Ovary (tissue), 10 donors: ENCODE data around the gene WDR81. TPM values are rescaled to one million over a fixed set of nuclear protein-coding genes. Genes with fewer than 3 reads are reported as not detected.

Experiments used
- DNase-seq, 5 donors: peaks; one replicate each; pipeline ENCODE4 v3.0.0-alpha.2; 2019 to 2020
- H3K27ac ChIP-seq, 2 donors: fragments of 200-600 bp; one replicate each; pipeline versions ENCODE4 v1.5.1 to v1.8.0; 2019 to 2022
- H3K27me3 ChIP-seq: fragments of 200-600 bp; one replicate; pipeline ENCODE4 v1.8.0; 2022
- H3K36me3 ChIP-seq: fragments of 200-600 bp; sonication (generic); one replicate; pipeline ENCODE4 v1.5.1; 2019
- H3K4me1 ChIP-seq: one replicate; pipeline ENCODE4 v1.8.1; 2013; ENCODE audit warnings: mild to moderate bottlenecking, moderate library complexity; ENCODE audit not compliant: insufficient read depth
- H3K4me3 ChIP-seq: fragments of 200-600 bp; sonication (generic); one replicate; pipeline ENCODE4 v1.5.1; 2017
- H3K9me3 ChIP-seq, 2 donors: fragments of 200-600 bp in 1 of 2; sonication (generic) in 1 of 2; one replicate each; pipeline versions ENCODE4 v1.5.1 to v1.8.1; 2013 to 2019; ENCODE audit warnings: mild to moderate bottlenecking in 1 of 2, moderate library complexity in 1 of 2
- CTCF ChIP-seq, 3 donors: fragments of 450-650 bp in 2 of 3; fragments of 200-600 bp in 1 of 3; IDR thresholded peaks; one replicate each; pipeline versions ENCODE4 v1.5.1 to v1.8.0; 2016 to 2022; ENCODE audit warnings: antibody characterized with exemption in 3 of 3, mild to moderate bottlenecking in 1 of 3
- EP300 ChIP-seq: sonication (generic); formaldehyde crosslinking; IDR thresholded peaks from one replicate; pipeline ENCODE4 v1.6.1; 2017; ENCODE audit warnings: antibody characterized with exemption
- POLR2A ChIP-seq: fragments of 450-650 bp; IDR thresholded peaks from one replicate; pipeline ENCODE4 v1.6.1; 2017; ENCODE audit warnings: antibody characterized with exemption, mild to moderate bottlenecking, moderate library complexity
- WGBS, 3 donors: extraction: QIAGEN DNeasy Blood & Tissue Kit in 1 of 3; methylation state at CpG; one replicate each; pipeline versions ENCODE4 v1.1.5 to v1.1.7; 2013 to 2017; 5-methylcytosine and 5-hydroxymethylcytosine counted together
- intact Hi-C, 4 donors: fragments of 100-400 bp; cut with DNase I; formaldehyde crosslinking; loops; one replicate each; pipeline versions ENCODE4 v1.11.0 to v1.15.1; 2022 to 2023
- long read RNA-seq, 3 donors: library from polyadenylated mRNA in 2 of 3; unstranded in 2 of 3; transcript quantifications; one replicate each; pipeline ENCODE4 v2.0.0 and lab custom pipeline, GENCODE V29; 2021 to 2026
- polyA plus RNA-seq, 2 donors: library from polyadenylated mRNA; stranded (reverse); fragments of 200-250 nt in 1 of 2; fragments of 350-450 nt in 1 of 2; fragmentation: Illumina TruSeq in 1 of 2; extraction: RNeasy Lipid Tissue Mini Kit (QIAGEN cat#74804) in 1 of 2; gene quantifications; one replicate each; pipeline ENCODE4 v1.2.3, GENCODE V29; 2013 to 2014
- total RNA-seq, 7 donors: library from RNA; depleted of rRNA in 2 of 7; stranded (reverse); fragments of >200 nt in 2 of 7; fragmentation: NEBNext Ultra II Directional in 3 of 7; extraction: Animal tissue kit (Norgen Biotek cat#: 25700) in 3 of 7; gene quantifications; one replicate each; pipeline versions ENCODE4 v1.1.0 to v1.2.4, GENCODE V29; 2016 to 2023
- donor health status: DM: no; HTN: no; CAD: no; lungs with moderate emphysema.
- donor health status: DM: no; HTN: no; CAD: no.
- donor health status: Bipolar disorder and iron deficiency.
- donor health status: DM: yes; HTN: yes; CAD: no.
- donor health status: DM: no; HTN: no; CAD: no.
- donor health status: DM: yes; HTN: yes; CAD: no.

Gene WDR81
- 10 to 100 TPM; 26.7 to 59.4 (median 36.2) TPM for total RNA-seq
- polyA plus RNA-seq = 10 to 100 TPM in 1 of 2 donors, 1 to 10 TPM in 1; 1.3 to 41.0 TPM
- long read RNA-seq, donor 1, full-length matches to known transcripts = 8 of 153 reads
- long read RNA-seq, donor 1, partial matches to known transcripts = 132 of 153 reads
- long read RNA-seq, donor 1, other reads (novel, unspliced or antisense) = 13 of 153 reads
- long read RNA-seq, donor 2, full-length matches to known transcripts = 1 of 1 reads
- long read RNA-seq, donor 2, partial matches to known transcripts = 0 of 1 reads
- long read RNA-seq, donor 2, other reads (novel, unspliced or antisense) = 0 of 1 reads
- long read RNA-seq, donor 3, full-length matches to known transcripts = 38 of 247 reads
- long read RNA-seq, donor 3, partial matches to known transcripts = 162 of 247 reads
- long read RNA-seq, donor 3, other reads (novel, unspliced or antisense) = 47 of 247 reads

GRCh38 chr17:1724351-1724868 is at the start of gene WDR81:
WDR81 (plus strand) TSS chr17:1724704; CDS start chr17:1724960, 256 bp downstream.
- Histone ChIP-seq H3K36me3 (no peaks in the 10 kb centered on the region), H3K27me3 (no peaks in the 10 kb centered on the region), H3K9me3 (no peaks in the 10 kb centered on the region), H3K27ac (peak within 1 kb of the TSS; percentile 37 to 80), H3K4me3 (peak within 1 kb of the TSS; percentile 59), H3K4me1 (peaks cover 10% of the 10 kb centered on the region)
- DNase-seq = peak; percentile 90 to 95 (median 93)
- WGBS, 3 donors = 0 to 2% (median 1%) methylated on average over 39 to 57 of the region's 57 CpGs
- intact Hi-C loops = loop anchor here in 1 of 4 donors (5.0 kb wide), 1 partner anchor 58 kb away; no protein-coding TSS in a partner anchor
- TF ChIP-seq CTCF (IDR thresholded peaks at IDR 0.05) = no peak
- no peak for TF ChIP-seq EP300
- TF ChIP-seq POLR2A = peak; percentile 25

GRCh38 chr17:1676401-1676800 is 48.1 kb upstream of the WDR81 start:
- H3K9me3 ChIP-seq = no peaks in the 10 kb centered on the region
- no peak overlapping the region for H3K4me3 ChIP-seq
- WGBS, 3 donors = 93 to 95% (median 93%) methylated on average over 13 of the region's 13 CpGs
- DNase-seq = no peak
- intact Hi-C loops = loop anchor here in 2 of 4 donors (5.0 to 10.0 kb wide), 2 partner anchors 36 to 358 kb away; partner anchors contain the start of genes DPH1 (in 1 of the 2) and TLCD2 (in 1 of the 2)
- H3K4me1 ChIP-seq = no peaks in the 10 kb centered on the region
- TF ChIP-seq POLR2A = no peak
- no peak for TF ChIP-seq CTCF (IDR thresholded peaks at IDR 0.05)
- no peak for TF ChIP-seq EP300
- no peaks in the 10 kb centered on the region for H3K36me3 ChIP-seq
- no peak overlapping the region for H3K27ac ChIP-seq
- no peaks in the 10 kb centered on the region for H3K27me3 ChIP-seq

GRCh38 chr17:1683459-1683858 is 41.0 kb upstream of the WDR81 start:
- intact Hi-C loops = no loop called here
- no peaks in the 10 kb centered on the region for H3K36me3 ChIP-seq

More at GRCh38 chr17:1683459-1683858, 41.0 kb upstream of the WDR81 start:
- H3K27me3 ChIP-seq = no peaks in the 10 kb centered on the region
- no peaks in the 10 kb centered on the region for H3K9me3 ChIP-seq
- 68 to 76% (median 73%) methylated on average over 5 of the region's 5 CpGs for WGBS, 3 donors
- H3K27ac ChIP-seq = peak overlapping the region in 1 of 2 donors; percentile 88
- no peak for DNase-seq
- peak overlapping the region; percentile 87 for H3K4me3 ChIP-seq
- H3K4me1 ChIP-seq = peaks cover 7% of the 10 kb centered on the region
- TF ChIP-seq CTCF (IDR thresholded peaks at IDR 0.05) = no peak
